ENCODE results near the gene ABHD4.

DNA sequence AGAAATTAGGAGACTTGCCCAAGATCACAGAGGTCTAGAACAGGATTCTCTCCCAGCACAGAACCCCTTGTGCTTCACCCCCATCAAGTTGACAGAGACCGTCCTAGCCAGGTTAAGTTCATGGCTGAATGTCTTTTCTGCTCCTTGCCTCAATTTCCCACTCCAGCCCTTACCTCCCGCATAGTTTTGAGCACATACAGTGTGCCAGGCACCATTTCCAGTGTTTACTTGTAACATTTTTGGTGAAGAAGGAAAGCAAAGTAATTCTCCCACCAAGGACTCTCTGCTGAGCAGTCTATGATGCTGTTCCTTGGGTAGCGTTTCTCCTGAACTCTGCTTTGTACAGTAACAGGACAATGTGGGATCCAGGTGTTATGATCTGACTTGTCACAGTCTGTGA lies 1.2 kb downstream of the ABHD4 start:
- TF ChIP-seq, protein P1, sequence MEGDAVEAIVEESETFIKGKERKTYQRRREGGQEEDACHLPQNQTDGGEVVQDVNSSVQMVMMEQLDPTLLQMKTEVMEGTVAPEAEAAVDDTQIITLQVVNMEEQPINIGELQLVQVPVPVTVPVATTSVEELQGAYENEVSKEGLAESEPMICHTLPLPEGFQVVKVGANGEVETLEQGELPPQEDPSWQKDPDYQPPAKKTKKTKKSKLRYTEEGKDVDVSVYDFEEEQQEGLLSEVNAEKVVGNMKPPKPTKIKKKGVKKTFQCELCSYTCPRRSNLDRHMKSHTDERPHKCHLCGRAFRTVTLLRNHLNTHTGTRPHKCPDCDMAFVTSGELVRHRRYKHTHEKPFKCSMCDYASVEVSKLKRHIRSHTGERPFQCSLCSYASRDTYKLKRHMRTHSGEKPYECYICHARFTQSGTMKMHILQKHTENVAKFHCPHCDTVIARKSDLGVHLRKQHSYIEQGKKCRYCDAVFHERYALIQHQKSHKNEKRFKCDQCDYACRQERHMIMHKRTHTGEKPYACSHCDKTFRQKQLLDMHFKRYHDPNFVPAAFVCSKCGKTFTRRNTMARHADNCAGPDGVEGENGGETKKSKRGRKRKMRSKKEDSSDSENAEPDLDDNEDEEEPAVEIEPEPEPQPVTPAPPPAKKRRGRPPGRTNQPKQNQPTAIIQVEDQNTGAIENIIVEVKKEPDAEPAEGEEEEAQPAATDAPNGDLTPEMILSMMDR (IDR thresholded peaks at IDR 0.05): no peak
- no peak for TF ChIP-seq POLR2A (IDR thresholded peaks at IDR 0.05)

Data from vagina (tissue), 2 donors.